GM12878 (cell line): Measurements from ENCODE around the gene SLC28A1.

Experiments used
- NFXL1 ChIP-seq: fragments of 450-650 bp; IDR thresholded peaks from 2 replicates; pipeline ENCODE4 v1.6.1; 2017; ENCODE audit warnings: antibody characterized with exemption, mild to moderate bottlenecking, borderline replicate concordance
- RB1 ChIP-seq: fragments of 450-650 bp; formaldehyde crosslinking; IDR thresholded peaks from 2 replicates; pipeline ENCODE4 v1.6.1; 2017; ENCODE audit warnings: mild to moderate bottlenecking, borderline replicate concordance
- RFX5 ChIP-seq: IDR thresholded peaks from 2 replicates; pipeline ENCODE4 v1.6.1; 2011; ENCODE audit warnings: low read depth, low read length, improper control_type of control experiment
- TBL1XR1 ChIP-seq: IDR thresholded peaks from 2 replicates; pipeline ENCODE4 v1.6.1; 2012; ENCODE audit warnings: low read depth, low read length, improper control_type of control experiment
- ZNF274 ChIP-seq: IDR thresholded peaks from one replicate; pipeline ENCODE4 v1.8.0; 2011; ENCODE audit not compliant: insufficient read length, insufficient read depth
- TF ChIP-seq, protein P1 (sequence below), 3 experiments: IDR thresholded peaks in 2 of 3; conservative IDR thresholded peaks in 1 of 3; 2 replicates each; pipeline ENCODE4 v1.5.1; 2011; ENCODE audit warnings: low read depth in 3 of 3, low read length in 3 of 3, mild to moderate bottlenecking in 3 of 3, control low read depth in 2 of 3, moderate library complexity in 2 of 3, inconsistent platforms in 1 of 3, mixed read lengths in 1 of 3; ENCODE audit not compliant: control insufficient read depth in 2 of 3, insufficient read depth in 1 of 3; ENCODE audit errors: extremely low read depth in 1 of 3
- TF ChIP-seq, protein P2 (sequence below): IDR thresholded peaks from 2 replicates; pipeline ENCODE4 v1.6.1; 2011; ENCODE audit warnings: low read depth, mild to moderate bottlenecking, low read length, moderate library complexity, borderline replicate concordance; ENCODE audit errors: extremely low read depth

DNA sequence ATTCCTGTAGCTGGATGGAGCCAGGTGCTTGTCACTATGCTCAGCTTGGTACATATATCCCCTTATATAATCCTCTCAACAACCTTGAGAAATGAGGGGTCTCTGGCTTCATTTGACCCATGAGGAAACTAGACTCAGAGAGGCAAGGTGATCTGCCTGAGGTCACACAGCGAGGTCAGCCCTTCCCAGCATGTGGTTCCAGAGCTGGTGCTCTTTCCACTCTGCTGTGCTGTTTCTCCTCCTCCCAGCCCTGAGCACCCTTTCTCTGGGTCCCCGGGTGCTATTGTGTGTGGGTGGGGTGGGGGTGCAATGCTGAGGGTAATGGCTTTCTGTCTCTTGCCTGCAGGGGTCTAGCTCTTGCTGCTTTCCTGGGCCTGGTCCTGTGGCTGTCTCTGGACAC, 19.3 kb downstream of the SLC28A1 start:
- TF ChIP-seq TBL1XR1 (no peak), RFX5 (no peak), ZNF274 (no peak), RB1 (no peak), NFXL1 (no peak)
- TF ChIP-seq, protein P1, sequence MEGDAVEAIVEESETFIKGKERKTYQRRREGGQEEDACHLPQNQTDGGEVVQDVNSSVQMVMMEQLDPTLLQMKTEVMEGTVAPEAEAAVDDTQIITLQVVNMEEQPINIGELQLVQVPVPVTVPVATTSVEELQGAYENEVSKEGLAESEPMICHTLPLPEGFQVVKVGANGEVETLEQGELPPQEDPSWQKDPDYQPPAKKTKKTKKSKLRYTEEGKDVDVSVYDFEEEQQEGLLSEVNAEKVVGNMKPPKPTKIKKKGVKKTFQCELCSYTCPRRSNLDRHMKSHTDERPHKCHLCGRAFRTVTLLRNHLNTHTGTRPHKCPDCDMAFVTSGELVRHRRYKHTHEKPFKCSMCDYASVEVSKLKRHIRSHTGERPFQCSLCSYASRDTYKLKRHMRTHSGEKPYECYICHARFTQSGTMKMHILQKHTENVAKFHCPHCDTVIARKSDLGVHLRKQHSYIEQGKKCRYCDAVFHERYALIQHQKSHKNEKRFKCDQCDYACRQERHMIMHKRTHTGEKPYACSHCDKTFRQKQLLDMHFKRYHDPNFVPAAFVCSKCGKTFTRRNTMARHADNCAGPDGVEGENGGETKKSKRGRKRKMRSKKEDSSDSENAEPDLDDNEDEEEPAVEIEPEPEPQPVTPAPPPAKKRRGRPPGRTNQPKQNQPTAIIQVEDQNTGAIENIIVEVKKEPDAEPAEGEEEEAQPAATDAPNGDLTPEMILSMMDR (IDR thresholded peaks at IDR 0.05 in 2 of 3, conservative IDR thresholded peaks at IDR 0.05 in 1 of 3; ENCODE audit: control insufficient read depth in 2 of 3, extremely low read depth in 1 of 3, insufficient read depth in 1 of 3, low read depth in 3 of 3, low read length in 3 of 3), result no peak
- TF ChIP-seq, protein P2, sequence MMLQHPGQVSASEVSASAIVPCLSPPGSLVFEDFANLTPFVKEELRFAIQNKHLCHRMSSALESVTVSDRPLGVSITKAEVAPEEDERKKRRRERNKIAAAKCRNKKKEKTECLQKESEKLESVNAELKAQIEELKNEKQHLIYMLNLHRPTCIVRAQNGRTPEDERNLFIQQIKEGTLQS, result no peak
